Endothelial cell of umbilical vein (primary cell): ENCODE results near the gene MARF1. TPM values are rescaled to one million over a fixed set of nuclear protein-coding genes. Genes with fewer than 3 reads are reported as not detected.

Experiments
- BruUV-seq: library from RNA; stranded (reverse); fragments of 400-500 nt; replicated peaks from 2 replicates; lab custom pipeline; 2021; lab: Mats Ljungman, UMichigan
- CTCF ChIA-PET: fragments of 300-600, 350-600 bp; sonication (Branson Sonifier 250); formaldehyde crosslinking; loops from one replicate; lab custom pipeline; 2021; ENCODE audit warnings: antibody characterized with exemption, inconsistent platforms; lab: Charles Lee
- POLR2A ChIA-PET: fragments of 300-600, 350-600 bp; sonication (Branson Sonifier 250); formaldehyde crosslinking; loops from one replicate; lab custom pipeline; 2021; ENCODE audit warnings: antibody characterized with exemption, inconsistent platforms; lab: Charles Lee
- DNase-seq: peaks from one replicate; pipeline ENCODE4 v3.0.0-alpha.2; 2011; ENCODE audit warnings: low read depth, low spot score
- FAIRE-seq: peaks from 2 replicates; lab custom pipeline; 2011; peaks lifted over from hg19 to GRCh38; lab: Jason Lieb, UNC
- H2AFZ ChIP-seq: 2 replicates; pipeline ENCODE4 v1.6.0; 2012; ENCODE audit warnings: low read depth, low read length, control low read depth, inconsistent platforms
- H3K27ac ChIP-seq: 2 replicates; pipeline ENCODE4 v1.5.1; 2011; ENCODE audit warnings: low read depth, mild to moderate bottlenecking, control low read depth, low read length, moderate library complexity; ENCODE audit not compliant: insufficient read depth
- H3K27me3 ChIP-seq, 2 experiments: 2 replicates each; pipeline versions ENCODE4 v1.6.0 to v1.6.1; 2011; ENCODE audit warnings: low read length in 2 of 2, mixed read lengths in 1 of 2; ENCODE audit not compliant: control insufficient read depth in 2 of 2, insufficient read depth in 2 of 2
- H3K36me3 ChIP-seq, 2 experiments: 2 replicates in 1 of 2; 3 replicates in 1 of 2; pipeline ENCODE4 v1.5.1; 2011; ENCODE audit warnings: low read length in 2 of 2, mild to moderate bottlenecking in 1 of 2, moderate library complexity in 1 of 2; ENCODE audit not compliant: control insufficient read depth in 2 of 2, insufficient read depth in 2 of 2; ENCODE audit errors: extremely low read depth in 1 of 2
- H3K4me1 ChIP-seq: 3 replicates; pipeline ENCODE4 v1.5.1; 2011; ENCODE audit warnings: mild to moderate bottlenecking, low read length; ENCODE audit not compliant: control insufficient read depth, insufficient read depth; ENCODE audit errors: extremely low read depth
- H3K4me2 ChIP-seq: 2 replicates; pipeline ENCODE4 v1.6.1; 2011; ENCODE audit warnings: low read length, control low read depth, mixed read lengths; ENCODE audit not compliant: insufficient read depth
- H3K4me3 ChIP-seq, 3 experiments: fragments of 200-600 bp in 1 of 3; sonication (generic), shearing (Covaris generic) in 1 of 3; replicated peaks in 1 of 3; 2 replicates each; pipeline ENCODE4 v1.5.1; 2011 to 2016; ENCODE audit warnings: control low read depth in 3 of 3, low read length in 3 of 3, mild to moderate bottlenecking in 2 of 3, inconsistent platforms in 1 of 3, low read depth in 1 of 3, moderate library complexity in 1 of 3; ENCODE audit not compliant: insufficient read depth in 1 of 3
- H3K79me2 ChIP-seq: 2 replicates; pipeline ENCODE4 v1.6.0; 2012; ENCODE audit warnings: low read length, inconsistent platforms; ENCODE audit not compliant: control insufficient read depth, insufficient read depth
- H3K9ac ChIP-seq: replicated peaks from 2 replicates; pipeline ENCODE3; 2011; ENCODE audit warnings: low read length, control low read depth; ENCODE audit not compliant: insufficient read depth; ENCODE audit errors: extremely low read depth
- H3K9me1 ChIP-seq: replicated peaks from 3 replicates; pipeline ENCODE4 v1.6.0; 2011; ENCODE audit warnings: mild to moderate bottlenecking, low read length; ENCODE audit not compliant: control insufficient read depth, insufficient read depth; ENCODE audit errors: extremely low read depth
- H3K9me3 ChIP-seq: replicated peaks from 2 replicates; pipeline ENCODE4 v1.5.1; 2012; ENCODE audit warnings: low read length, inconsistent platforms; ENCODE audit not compliant: control insufficient read depth, insufficient read depth
- H4K20me1 ChIP-seq: replicated peaks from 2 replicates; pipeline ENCODE3; 2011; ENCODE audit warnings: mild to moderate bottlenecking, low read length; ENCODE audit not compliant: control insufficient read depth, insufficient read depth; ENCODE audit errors: extremely low read depth
- CTCF ChIP-seq, 2 donors: IDR thresholded peaks; 1 replicate in 1 of 2; 2 replicates in 1 of 2; pipeline ENCODE4 v1.5.1; 2011; ENCODE audit warnings: low read length in 2 of 2, mild to moderate bottlenecking in 2 of 2, moderate library complexity in 2 of 2, control low read depth in 1 of 2, inconsistent platforms in 1 of 2, low read depth in 1 of 2; ENCODE audit not compliant: insufficient read depth in 1 of 2; ENCODE audit errors: extremely low read depth in 1 of 2
- EZH2 ChIP-seq: IDR thresholded peaks from 2 replicates; pipeline ENCODE4 v1.6.1; 2012; ENCODE audit warnings: borderline replicate concordance, low read depth, mild to moderate bottlenecking, moderate library complexity, low read length, inconsistent platforms; ENCODE audit not compliant: severe bottlenecking
- FOS ChIP-seq: IDR thresholded peaks from 2 replicates; pipeline ENCODE4 v1.6.1; 2011; ENCODE audit warnings: mild to moderate bottlenecking, low read length, moderate library complexity, borderline replicate concordance; ENCODE audit not compliant: insufficient read depth
- MAX ChIP-seq: IDR thresholded peaks from 2 replicates; pipeline ENCODE4 v1.6.1; 2011; ENCODE audit not compliant: insufficient read depth, insufficient read length
- MYC ChIP-seq: IDR thresholded peaks from one replicate; pipeline ENCODE4 v1.6.1; 2011; ENCODE audit warnings: mild to moderate bottlenecking, low read depth, low read length
- POLR2AphosphoS5 ChIP-seq: IDR thresholded peaks from 2 replicates; pipeline ENCODE4 v1.6.1; 2012; ENCODE audit warnings: low read depth, mild to moderate bottlenecking, control low read depth, low read length, moderate library complexity; ENCODE audit not compliant: insufficient read depth
- dilution Hi-C: fragments of 300-500 bp; cut with MboI; formaldehyde crosslinking; loops from one replicate; pipeline ENCODE4 v1.15.0; 2019; ENCODE audit warnings: low sequenced_read_pairs; ENCODE audit not compliant: extremely low pct_ligation_motif_present
- intact Hi-C: fragments of 100-400 bp; cut with micrococcal nuclease; formaldehyde crosslinking; loops from one replicate; pipeline ENCODE4 v1.10.0; 2022
- polyA plus RNA-seq, 4 experiments: library from polyadenylated mRNA; depleted of rRNA in 3 of 4; stranded (reverse) in 3 of 4; unstranded in 1 of 4; fragments of >200 nt; gene quantifications; 2 replicates each; pipeline versions ENCODE4 v1.2.1 to v1.2.3, GENCODE V29; 2011 to 2012; ENCODE audit warnings: missing spikeins in 1 of 4
- total RNA-seq: library from RNA; stranded (reverse); gene quantifications from 2 replicates; pipeline ENCODE4 v1.2.3, GENCODE V29; 2021

Gene MARF1
- total and polyA plus RNA-seq, 2 donors (not counting 3 experiments of a cell fraction or from before 2014, with no cell fraction given) = 14.6 to 58.5 TPM

- no peaks in the 10 kb centered on the region for H3K9me1 ChIP-seq
- ChIA-PET CTCF (interaction anchor here (0.6 to 3.0 kb wide), 9 partner anchors 9 to 214 kb away, joined by 3 to 18 read pairs (median 5); no protein-coding TSS in a partner anchor), POLR2A (interaction anchor here (0.6 kb wide), 1 partner anchor 71 kb away, joined by 4 read pairs; no protein-coding TSS in a partner anchor)
- peak overlapping the region; percentile 99 for H3K4me2 ChIP-seq
- H3K4me1 ChIP-seq = peaks cover 18% of the 10 kb centered on the region
- peaks cover 2 to 5% of the 10 kb centered on the region in 2 experiments for H3K36me3 ChIP-seq
- peak overlapping the region; percentile 61 to 97 (median 95) for H3K4me3 ChIP-seq
- peaks cover 27% of the 10 kb centered on the region for H3K79me2 ChIP-seq
- no peaks in the 10 kb centered on the region for H3K9me3 ChIP-seq
- H3K27me3 ChIP-seq = no peaks in the 10 kb centered on the region
- DNase-seq = no peak
- no peaks in the 10 kb centered on the region for H4K20me1 ChIP-seq
- BruUV-seq = no TSS peak
- H3K27ac ChIP-seq = peak overlapping the region; percentile 76
- H3K9ac ChIP-seq = peak overlapping the region; percentile 86
- intact Hi-C loops = loop anchor here (1.0 to 5.0 kb wide), 3 partner anchors 66 to 160 kb away; no protein-coding TSS in a partner anchor
- peak overlapping the region; percentile 80 for H2AFZ ChIP-seq
- FAIRE-seq = no peak
- dilution Hi-C loops = no loop called here
- TF ChIP-seq CTCF (IDR thresholded peaks at IDR 0.05; ENCODE audit: extremely low read depth in 1 of 2, insufficient read depth in 1 of 2, low read depth in 1 of 2, low read length in 2 of 2) (no peak), MAX (no peak)
Measured at GRCh38 chr16:15641753-15642556, 999 bp downstream of the MARF1 start.

- intact Hi-C loops (loop anchor here (5.0 kb wide), 2 partner anchors 119 to 159 kb away; no protein-coding TSS in a partner anchor), dilution Hi-C loops (no loop called here)
- Histone ChIP-seq H3K27me3 (no peaks in the 10 kb centered on the region), H3K9me3 (no peaks in the 10 kb centered on the region), H3K4me2 (no peak overlapping the region), H4K20me1 (no peaks in the 10 kb centered on the region), H3K27ac (no peak overlapping the region), H3K36me3 (peaks cover 4 to 7% of the 10 kb centered on the region in 2 experiments), H3K9me1 (no peaks in the 10 kb centered on the region), H3K4me3 (no peak overlapping the region), H3K4me1 (peaks cover 18% of the 10 kb centered on the region), H2AFZ (no peak overlapping the region), H3K79me2 (peaks cover 27% of the 10 kb centered on the region), H3K9ac (no peak overlapping the region)
- ChIA-PET CTCF (interaction anchor here (1.0 kb wide), 1 partner anchor 19 kb away, joined by 3 read pairs; no protein-coding TSS in a partner anchor), POLR2A (no interaction called here)
- no TSS peak for BruUV-seq
- FAIRE-seq (no peak), DNase-seq (no peak)
- no peak for TF ChIP-seq FOS
- TF ChIP-seq POLR2AphosphoS5 = no peak
- no peak for TF ChIP-seq CTCF (IDR thresholded peaks at IDR 0.05; ENCODE audit: extremely low read depth in 1 of 2, insufficient read depth in 1 of 2, low read depth in 1 of 2, low read length in 2 of 2)
- no peak for TF ChIP-seq EZH2
- TF ChIP-seq MYC = no peak
Measured at GRCh38 chr16:15640966-15641365, 2.0 kb downstream of the MARF1 start.
